H1 (cell line): ENCODE data around the gene ATP11A. TPM values are rescaled to one million over a fixed set of nuclear protein-coding genes. Genes with fewer than 3 reads are reported as not detected.

Experiments used
- polyA plus RNA-seq, 7 experiments: library from polyadenylated mRNA; depleted of rRNA in 3 of 7; stranded (reverse) in 5 of 7; unstranded in 2 of 7; fragments of >200 nt in 5 of 7; fragments of 200-250 nt in 2 of 7; gene quantifications; 1 replicate in 5 of 7; 2 replicates in 1 of 7; 4 replicates in 1 of 7; pipeline versions ENCODE4 v1.2.1 to v1.2.3, GENCODE V29; 2011 to 2013; ENCODE audit warnings: missing spikeins in 2 of 7, mixed read lengths in 2 of 7
- total RNA-seq: library from RNA; stranded (reverse); fragmentation: NEBNext Ultra II Directional; extraction: Animal tissue kit (Norgen Biotek cat#: 25700); gene quantifications from 2 replicates; pipeline ENCODE4 v1.2.1, GENCODE V29; 2021
- TF ChIP-seq, protein P1 (sequence below), 3 experiments: IDR thresholded peaks; 1 replicate in 2 of 3; 2 replicates in 1 of 3; pipeline versions ENCODE4 v1.5.1 to v1.6.1; 2011; ENCODE audit warnings: low read length in 3 of 3, mild to moderate bottlenecking in 3 of 3, inconsistent platforms in 2 of 3, low read depth in 1 of 3, moderate library complexity in 1 of 3; ENCODE audit not compliant: insufficient read depth in 1 of 3; ENCODE audit errors: control extremely low read depth in 1 of 3

The ATP11A gene
- total and polyA plus RNA-seq, 2 of the 8 experiments (the other 6 are each of a cell fraction or from before 2014, with no cell fraction given): 28.8 to 72.9 TPM

DNA sequence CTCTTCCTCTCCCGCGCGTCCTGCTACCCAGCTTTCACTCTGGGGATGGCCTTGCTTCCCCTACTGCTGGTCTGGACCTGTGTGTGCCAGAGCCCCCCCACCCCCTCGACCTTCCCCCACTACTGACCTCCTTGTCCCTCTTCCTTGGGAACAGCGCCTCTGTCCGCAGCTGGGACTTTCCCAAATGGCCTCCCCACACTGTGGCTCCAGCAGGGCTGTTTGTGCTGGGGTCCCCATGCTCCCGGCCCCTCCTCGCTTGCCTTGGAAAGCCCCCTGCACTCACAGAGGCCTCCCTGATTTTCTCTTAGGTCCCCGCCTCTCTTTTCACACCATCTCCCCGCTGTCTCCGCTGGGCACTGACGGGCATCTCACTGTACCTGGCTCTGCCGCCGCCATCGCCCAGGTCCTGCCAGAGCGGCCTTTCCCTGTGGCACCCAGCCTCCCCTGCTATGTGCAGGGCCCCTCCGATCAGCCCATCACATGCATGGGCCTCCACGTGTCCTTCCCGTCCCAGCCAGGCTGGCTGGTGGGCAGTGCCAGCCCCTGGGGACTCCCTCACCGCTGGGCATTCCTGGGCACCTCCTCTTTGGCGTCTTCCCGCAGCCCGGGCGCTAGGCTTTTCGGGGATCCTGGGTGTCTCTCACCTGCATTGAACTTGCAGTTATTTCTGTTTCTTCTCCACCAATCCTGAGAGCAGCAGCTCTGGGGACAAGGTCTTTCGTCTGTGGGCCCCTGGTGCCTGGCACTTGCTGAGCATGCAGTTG, 118.7 kb downstream of the ATP11A start (continued):
- TF ChIP-seq, protein P1, sequence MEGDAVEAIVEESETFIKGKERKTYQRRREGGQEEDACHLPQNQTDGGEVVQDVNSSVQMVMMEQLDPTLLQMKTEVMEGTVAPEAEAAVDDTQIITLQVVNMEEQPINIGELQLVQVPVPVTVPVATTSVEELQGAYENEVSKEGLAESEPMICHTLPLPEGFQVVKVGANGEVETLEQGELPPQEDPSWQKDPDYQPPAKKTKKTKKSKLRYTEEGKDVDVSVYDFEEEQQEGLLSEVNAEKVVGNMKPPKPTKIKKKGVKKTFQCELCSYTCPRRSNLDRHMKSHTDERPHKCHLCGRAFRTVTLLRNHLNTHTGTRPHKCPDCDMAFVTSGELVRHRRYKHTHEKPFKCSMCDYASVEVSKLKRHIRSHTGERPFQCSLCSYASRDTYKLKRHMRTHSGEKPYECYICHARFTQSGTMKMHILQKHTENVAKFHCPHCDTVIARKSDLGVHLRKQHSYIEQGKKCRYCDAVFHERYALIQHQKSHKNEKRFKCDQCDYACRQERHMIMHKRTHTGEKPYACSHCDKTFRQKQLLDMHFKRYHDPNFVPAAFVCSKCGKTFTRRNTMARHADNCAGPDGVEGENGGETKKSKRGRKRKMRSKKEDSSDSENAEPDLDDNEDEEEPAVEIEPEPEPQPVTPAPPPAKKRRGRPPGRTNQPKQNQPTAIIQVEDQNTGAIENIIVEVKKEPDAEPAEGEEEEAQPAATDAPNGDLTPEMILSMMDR (IDR thresholded peaks at IDR 0.05; ENCODE audit: control extremely low read depth in 1 of 3, insufficient read depth in 1 of 3, low read depth in 1 of 3, low read length in 3 of 3): no peak
